ENCODE results near the gene DMRT1.
"Not testable (repeated sequence)": the region's sequence is repeated elsewhere in the genome, so short reads cannot be mapped to it uniquely, and the experiment has no call there.

Gene DMRT1

DNA sequence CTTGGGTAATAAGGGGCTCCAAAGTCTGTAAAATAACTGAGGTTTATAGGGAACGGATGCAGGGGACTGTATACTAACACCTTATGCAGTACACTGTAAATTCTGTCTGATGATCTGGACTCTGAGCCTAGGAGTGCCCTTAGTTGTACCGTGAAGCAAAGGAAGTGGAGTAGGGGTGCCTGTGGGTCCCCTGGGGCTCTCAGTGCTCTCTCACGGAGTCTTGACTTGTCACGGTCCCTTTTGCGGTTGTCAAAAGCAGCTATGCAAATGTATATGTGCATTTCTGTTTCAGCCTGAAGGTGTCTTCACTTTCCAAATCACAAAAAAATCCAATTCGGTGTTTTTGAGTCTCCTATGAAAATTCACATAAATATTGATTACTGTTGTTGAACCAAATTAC is 17.8 kb downstream of the DMRT1 start:
- no peak for DNase-seq (ENCODE audit: low read depth in 2 of 2)

DNA sequence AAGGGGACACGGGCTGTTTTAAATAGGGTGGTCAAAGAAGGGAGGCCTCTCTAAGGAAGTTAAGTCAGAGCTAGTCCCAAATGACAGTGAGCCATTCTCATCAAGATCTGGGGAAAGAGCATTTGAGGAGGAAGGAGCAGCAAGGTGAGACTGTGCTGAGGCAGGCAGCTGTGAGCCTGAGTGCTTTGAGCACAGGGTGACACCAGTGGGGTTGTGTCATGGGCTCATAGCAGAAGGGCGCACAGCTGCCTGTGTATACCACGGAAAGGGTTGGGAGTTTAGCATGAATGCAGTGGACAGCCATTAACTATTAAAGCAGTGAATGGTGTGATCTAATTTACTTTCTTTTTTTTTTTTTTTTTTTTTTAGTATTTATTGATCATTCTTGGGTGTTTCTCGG is 19.2 kb downstream of the DMRT1 start:
- no peak for DNase-seq (ENCODE audit: low read depth in 2 of 2)

DNA sequence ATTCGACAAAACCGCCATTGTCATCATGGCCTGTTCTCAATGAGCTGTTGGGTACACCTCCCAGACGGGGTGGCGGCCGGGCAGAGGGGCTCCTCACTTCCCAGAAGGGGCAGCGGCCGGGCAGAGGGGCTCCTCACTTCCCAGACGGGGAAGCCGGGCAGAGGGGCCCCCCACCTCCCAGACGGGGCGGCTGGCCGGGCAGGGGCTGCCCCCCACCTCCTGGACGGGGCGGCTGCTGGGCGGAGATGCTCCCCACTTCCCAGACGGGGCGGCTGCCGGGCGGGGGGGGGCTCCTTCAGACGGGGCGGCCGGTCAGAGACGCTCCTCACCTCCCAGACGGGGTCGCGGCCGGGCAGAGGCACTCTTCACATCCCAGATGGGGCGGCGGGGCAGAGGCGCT is 20.0 kb downstream of the DMRT1 start:
- DNase-seq (ENCODE audit: low read depth in 2 of 2): not testable (repeated sequence)

DNA sequence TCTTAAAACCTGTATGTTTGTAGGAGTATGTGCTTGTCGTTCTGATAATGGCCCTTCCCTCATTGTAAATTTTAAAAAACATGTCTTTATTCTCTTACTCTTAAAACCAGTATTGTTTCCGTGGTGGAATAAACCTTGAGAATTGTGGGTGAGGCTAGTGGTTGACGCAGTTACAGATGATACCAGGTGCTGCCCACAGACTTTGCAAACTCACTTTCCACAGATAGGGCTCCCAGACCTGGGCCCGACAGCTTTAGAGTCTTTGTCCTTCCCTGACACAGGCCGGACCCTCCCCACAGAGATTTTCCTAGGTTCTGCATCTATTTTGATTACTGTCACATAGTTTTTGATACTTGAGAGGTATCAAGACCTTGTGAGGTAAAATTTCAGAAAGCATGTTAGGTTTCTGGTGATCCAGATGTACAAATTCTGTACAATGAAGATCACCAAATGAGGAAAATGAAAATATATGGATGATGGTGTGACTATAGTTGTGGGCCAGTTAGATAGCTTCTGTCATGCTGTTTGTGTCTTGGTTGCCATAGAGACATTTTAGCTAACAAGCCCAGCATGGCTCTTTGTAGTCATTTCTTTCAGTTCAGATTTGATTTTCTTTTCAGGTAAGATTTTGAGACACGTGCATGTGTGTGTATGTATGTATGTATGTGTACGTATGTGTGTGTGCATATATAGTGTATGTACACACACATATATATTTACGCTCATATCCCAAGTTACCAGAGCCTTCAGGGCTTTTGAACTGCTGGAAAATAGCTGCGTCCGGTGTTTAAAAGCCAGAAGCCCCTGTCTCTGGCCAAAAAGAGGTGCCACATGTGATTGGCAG is 33.8 kb downstream of the DMRT1 start:
- no peak for DNase-seq (ENCODE audit: low read depth in 2 of 2)

- no peak for DNase-seq (ENCODE audit: low read depth in 2 of 2)
These were observed 34.9 kb downstream of the DMRT1 start for GRCh38 chr9:876425-876824.

DNA sequence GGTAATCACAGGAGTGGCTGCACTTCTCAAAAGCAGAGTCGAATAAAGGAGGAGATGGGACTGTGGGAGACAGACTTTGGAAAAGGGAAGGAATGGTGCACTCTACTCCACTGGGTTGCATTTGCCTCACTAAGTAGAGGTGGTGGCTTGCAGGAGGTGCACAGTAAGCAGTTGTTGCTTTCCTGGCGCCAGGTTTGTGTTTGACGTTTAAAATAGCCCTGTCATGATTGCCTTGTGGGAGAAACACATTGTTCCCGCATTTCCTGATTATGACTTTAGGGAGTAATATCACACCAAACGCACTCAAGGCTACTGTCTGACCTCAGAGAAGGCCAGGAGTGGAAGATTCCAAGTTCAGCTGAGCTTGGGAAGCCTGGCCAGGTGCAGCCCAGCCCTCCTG is 36.7 kb downstream of the DMRT1 start:
- no peak for DNase-seq (ENCODE audit: low read depth in 2 of 2)

- no peak for DNase-seq (ENCODE audit: low read depth in 2 of 2)
These were observed 39.2 kb downstream of the DMRT1 start for GRCh38 chr9:880725-881124.

- DNase-seq (ENCODE audit: low read depth in 2 of 2): no peak
These were observed 41.0 kb downstream of the DMRT1 start for GRCh38 chr9:882416-882924.

DNA sequence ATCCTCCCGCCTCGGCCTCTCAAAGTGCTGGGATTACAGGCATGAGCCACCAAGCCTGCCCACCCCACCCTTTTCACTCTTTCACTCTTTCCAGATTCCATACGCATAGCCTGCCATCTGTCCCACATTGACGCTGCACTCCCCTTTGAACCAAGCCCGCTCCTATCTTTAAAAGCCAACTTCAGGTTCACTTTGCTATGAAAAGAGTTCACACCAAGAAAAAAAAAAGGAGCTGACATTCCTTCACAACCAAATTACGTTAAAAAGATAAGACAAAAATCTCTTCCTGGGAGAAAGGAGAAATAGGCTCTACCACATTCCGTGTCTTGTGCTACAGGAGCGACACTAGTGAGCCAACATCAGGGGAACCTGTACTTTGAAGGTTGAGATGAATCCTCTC is 41.5 kb downstream of the DMRT1 start:
- DNase-seq (ENCODE audit: low read depth in 2 of 2): no peak

DNA sequence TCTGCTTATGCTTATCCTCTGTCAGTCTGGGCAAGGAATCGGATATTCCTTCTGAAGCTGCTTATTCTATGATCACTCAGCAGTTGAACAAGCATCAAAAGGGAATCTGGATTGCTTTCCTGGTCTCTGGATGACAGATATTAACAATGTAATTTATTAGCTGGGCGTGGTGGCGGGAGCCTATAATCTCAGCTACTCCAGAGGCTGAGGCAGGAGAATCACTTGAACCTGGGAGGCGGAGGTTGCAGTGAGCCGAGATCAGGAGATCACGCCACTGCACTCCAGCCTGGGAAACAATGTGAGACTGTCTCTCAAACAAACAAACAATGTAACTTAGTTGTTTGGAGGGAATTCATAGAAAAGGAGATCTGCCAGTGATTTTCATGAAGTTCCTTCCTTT is 45.4 kb downstream of the DMRT1 start:
- DNase-seq (ENCODE audit: low read depth in 2 of 2): no peak

GRCh38 chr9:892123-892522 is 50.6 kb downstream of the DMRT1 start:
- DNase-seq (ENCODE audit: low read depth in 2 of 2): no peak

DNA sequence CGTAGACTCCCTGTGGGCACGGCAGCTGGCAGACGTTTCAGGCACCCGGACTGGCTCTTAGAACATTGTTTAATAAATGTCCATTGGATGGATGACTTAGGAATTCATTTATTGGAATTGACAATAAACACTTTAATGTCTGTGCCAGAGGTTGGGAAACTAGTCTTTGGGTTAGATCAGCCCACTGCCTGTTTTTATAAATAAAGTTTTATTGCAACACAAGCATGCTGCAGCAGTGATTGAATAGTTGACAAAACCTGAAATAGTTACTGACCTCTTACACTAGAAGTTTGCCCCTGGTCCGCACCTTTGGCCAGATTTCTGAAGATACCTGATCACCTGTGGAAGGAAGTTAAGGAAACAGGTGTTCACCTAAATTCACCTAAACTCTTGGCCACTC is 51.6 kb downstream of the DMRT1 start:
- DNase-seq (ENCODE audit: low read depth in 2 of 2): no peak

GRCh38 chr9:893843-894420 is 52.4 kb downstream of the DMRT1 start:
- peak in 1 of 2 donors; percentile 7 for DNase-seq (ENCODE audit: low read depth in 2 of 2)

DNA sequence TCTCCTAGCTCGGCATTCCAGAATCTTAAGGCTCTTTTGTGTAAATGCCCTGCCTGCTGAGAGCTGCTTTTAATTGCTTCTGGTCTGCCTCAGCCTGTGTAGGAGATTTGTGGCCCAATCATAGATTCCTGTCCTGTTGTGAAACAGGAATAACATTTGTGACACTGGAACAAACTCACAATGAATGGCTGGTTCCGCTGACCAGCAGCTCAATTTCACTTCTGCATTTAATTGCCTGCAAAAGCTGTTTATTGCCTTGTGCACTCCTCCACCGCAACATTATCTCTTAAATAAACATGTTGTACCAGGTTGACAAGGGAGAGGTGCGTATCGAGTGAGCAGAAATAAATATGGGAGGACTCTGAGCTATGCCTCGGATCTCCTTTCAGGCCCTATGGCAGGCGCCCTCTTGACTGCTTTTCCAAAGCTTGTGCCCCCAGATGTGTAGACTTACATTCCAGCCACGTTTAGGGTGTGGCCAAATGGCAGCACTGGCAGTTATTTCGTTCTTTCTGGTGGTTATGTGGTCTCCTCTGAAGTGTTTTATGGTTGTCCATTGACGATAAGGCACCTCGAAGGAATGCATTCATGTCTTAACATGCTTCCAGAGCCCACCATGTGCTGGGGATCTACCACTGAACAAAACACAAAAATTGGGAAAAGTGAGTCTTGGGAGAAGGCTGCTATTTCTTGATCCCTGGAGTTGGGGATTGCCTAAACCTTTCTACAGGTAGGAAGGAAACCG is 58.1 kb downstream of the DMRT1 start:
- DNase-seq (ENCODE audit: low read depth in 2 of 2): no peak

DNA sequence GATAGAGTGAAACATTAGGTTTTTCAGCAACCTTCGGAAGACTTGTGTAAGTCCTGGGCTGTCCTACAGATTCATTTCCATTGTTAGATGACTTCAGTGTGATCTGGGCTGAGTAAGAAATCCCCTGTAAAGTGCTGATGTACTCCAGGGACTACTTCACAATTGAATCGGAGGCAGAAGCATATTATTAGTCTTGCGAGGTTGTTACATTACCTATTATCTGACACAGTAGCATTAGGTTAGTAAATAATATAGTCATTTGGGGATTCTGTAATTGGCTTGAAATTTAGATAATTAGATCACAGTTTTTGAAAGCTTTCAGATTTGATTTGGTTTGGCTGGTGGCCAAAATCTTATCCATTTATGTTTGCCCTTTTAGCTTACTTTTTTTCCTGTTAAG is 62.4 kb downstream of the DMRT1 start:
- no peak for DNase-seq (ENCODE audit: low read depth in 2 of 2)

DNA sequence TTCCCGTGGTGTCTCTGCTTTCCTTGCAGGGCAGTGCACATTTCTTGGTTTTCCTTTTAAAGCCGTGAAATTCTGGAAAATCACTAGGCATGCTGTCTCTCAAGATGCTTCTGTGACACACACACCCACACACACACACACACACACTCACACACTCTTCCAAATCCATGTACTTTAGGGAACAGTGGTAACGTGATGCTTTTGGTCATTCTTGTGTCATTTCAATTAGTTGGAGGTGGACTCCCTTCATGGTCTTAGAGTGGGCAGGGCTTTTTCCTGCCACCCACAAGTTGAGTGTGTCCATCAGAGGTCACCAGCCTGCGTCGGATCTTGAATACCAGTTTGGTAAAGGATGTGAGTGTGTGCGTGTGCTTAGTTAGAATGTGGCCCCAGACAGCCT is 64.4 kb downstream of the DMRT1 start:
- DNase-seq (ENCODE audit: low read depth in 2 of 2): no peak

DNA sequence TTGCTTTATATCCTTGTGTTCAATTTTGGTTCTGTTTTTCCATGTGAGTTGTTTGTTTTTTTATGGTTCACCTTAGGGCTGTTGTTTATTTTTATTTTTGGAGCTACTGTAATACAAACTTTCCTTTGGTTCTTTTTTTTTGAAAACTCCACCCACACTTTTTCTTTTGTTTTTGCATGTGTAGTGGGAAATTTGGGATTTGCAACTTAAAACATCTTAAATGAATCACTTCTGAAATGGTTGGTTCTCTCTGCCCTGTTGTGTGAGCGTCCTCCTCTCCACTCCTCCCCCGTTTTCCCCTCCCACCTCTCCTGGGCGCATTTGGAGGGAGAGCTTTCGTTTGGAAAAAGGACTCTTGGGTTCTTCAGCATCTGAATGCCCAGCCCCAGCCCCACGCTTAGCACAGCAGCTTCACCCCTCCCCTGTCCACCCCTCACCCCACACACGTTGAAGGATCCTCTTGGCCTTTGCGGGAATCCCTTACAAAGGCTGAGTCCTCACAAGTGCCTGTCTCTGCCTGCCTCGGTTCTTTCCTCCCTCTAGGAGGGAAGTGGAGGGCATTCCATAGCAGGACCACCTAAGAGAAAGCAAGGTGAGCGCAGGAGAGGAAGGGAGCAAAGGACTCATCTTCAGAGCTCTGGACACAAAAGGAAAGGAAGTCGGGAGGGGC is 67.2 kb downstream of the DMRT1 start:
- no peak for DNase-seq (ENCODE audit: low read depth in 2 of 2)

DNA sequence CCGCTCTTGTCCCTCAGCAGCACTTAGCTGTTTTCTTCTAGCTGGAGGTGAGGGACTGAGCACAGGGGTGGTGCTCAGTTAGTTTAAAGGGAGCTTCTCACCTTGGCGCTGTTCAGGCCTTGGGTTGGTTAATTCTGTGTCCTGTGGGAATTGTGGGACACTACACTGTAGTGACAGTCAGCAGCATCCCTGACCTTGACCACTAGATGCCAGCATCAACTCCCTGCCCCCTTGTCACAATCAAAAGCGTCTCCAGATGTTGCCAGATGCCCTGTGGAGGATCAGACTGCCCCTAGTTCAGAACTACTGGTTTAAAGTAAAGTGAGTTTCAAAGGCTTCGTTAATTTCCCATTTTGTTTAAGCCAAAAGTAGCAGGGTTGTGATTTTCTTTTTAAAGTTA is 69.5 kb downstream of the DMRT1 start:
- DNase-seq (ENCODE audit: low read depth in 2 of 2): no peak

DNA sequence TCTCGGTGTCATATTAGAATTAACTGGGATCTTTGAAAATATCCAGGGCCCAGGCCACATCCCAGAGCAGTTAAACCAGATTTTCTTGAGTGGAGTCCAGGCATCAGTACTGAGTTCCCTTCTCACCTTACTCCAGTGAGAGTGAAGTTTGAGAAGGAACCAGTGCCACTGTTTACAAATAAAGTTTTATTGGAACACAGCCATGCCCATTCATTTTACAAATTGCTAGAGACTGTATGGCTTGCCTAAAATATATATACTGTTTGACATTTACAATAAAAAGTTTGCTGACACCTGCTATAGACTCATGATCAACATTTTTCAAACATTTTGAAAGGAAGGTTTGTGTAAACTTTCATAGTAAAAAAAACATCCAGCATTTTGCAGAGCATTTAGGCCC is 71.3 kb downstream of the DMRT1 start:
- no peak for DNase-seq (ENCODE audit: low read depth in 2 of 2)

- not testable (repeated sequence) for DNase-seq (ENCODE audit: low read depth in 2 of 2)
These were observed 72.0 kb downstream of the DMRT1 start for GRCh38 chr9:913526-913925.

GRCh38 chr9:917730-918129 is 76.2 kb downstream of the DMRT1 start:
- DNase-seq (ENCODE audit: low read depth in 2 of 2): no peak

GRCh38 chr9:920927-921326 is 79.4 kb downstream of the DMRT1 start:
- no peak for DNase-seq (ENCODE audit: low read depth in 2 of 2)

Data from stimulated activated CD4-positive, alpha-beta T cell treated with anti-CD3 and anti-CD28 coated beads, Interleukin-1b, Interleukin-23, amount 100 ng/mL, for 1 hour (primary cell).